Testis (tissue), 2 donors: Measurements from ENCODE around the gene PTCH1.

Experiments
- POLR2A ChIP-seq: fragments of 450-650 bp; IDR thresholded peaks from one replicate; pipeline ENCODE4 v1.6.1; 2017; ENCODE audit warnings: antibody characterized with exemption, mild to moderate bottlenecking, moderate library complexity
- TF ChIP-seq, protein P1 (sequence below), 3 experiments: fragments of 450-650 bp in 2 of 3; fragments of 200-600 bp in 1 of 3; sonication (generic) in 1 of 3; IDR thresholded peaks; one replicate each; pipeline ENCODE4 v1.5.1; 2016 to 2019; ENCODE audit warnings: antibody characterized with exemption in 3 of 3, mild to moderate bottlenecking in 2 of 3, moderate library complexity in 1 of 3

DNA sequence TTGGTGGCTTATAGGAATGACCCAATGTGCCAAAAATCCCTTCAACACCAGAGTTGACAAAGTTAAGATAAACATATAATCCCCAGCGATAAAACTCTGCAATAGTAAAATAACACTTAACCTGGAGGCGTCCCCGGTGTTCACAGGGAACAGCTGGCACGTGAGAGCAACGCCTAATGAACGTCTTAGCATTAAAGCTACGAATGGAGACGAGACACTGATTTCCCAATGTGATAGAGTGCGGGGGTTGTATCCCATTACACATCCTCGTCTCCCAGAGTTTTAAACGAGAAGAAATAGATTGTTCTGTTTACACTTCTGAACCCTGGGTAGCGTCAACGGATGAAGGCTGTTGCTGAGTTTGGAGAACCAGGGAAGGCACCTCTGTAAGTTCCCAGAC, 57.6 kb downstream of the PTCH1 start:
- TF ChIP-seq, protein P1, sequence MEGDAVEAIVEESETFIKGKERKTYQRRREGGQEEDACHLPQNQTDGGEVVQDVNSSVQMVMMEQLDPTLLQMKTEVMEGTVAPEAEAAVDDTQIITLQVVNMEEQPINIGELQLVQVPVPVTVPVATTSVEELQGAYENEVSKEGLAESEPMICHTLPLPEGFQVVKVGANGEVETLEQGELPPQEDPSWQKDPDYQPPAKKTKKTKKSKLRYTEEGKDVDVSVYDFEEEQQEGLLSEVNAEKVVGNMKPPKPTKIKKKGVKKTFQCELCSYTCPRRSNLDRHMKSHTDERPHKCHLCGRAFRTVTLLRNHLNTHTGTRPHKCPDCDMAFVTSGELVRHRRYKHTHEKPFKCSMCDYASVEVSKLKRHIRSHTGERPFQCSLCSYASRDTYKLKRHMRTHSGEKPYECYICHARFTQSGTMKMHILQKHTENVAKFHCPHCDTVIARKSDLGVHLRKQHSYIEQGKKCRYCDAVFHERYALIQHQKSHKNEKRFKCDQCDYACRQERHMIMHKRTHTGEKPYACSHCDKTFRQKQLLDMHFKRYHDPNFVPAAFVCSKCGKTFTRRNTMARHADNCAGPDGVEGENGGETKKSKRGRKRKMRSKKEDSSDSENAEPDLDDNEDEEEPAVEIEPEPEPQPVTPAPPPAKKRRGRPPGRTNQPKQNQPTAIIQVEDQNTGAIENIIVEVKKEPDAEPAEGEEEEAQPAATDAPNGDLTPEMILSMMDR (IDR thresholded peaks at IDR 0.05): no peak
- TF ChIP-seq POLR2A: no peak
